ENCODE results near the gene PTPRD.

PTPRD gene

DNA sequence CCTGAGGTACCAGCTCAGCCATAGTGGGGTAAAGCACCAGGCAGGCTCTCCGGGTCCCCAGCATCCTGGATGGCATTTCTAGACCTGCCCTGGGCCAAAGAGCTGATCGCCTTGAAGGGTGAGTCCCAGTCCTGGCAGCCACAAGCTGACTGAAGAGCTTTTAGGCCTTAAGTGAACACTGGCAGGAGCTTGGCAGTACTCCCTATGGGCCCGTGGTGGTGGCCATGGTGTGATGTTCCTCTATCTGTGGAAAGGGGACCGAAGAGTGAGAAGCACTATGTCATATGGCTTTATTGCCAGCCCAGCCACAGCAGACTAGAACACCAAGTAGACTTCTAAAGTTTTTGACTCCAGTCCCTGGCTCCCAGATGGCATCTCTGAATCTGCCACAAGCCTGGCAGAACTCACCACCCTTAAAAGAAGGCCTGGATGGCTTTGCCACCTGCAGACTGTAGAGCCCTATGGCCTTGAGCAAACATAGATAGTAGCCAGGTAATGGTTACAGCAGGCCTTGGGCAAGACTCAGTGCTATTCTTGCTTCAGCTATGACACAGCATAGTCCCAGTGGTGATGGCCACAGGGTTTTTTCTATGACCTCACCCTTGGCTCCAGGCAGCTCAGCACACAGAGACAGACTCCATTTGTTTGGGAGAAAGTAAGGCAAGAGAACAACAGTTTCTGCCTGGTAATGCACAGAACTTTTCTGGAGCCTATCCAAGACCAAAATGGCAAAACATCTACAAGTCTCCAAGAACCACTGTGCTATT lies 2011.7 kb downstream of the PTPRD start:
- Histone ChIP-seq H3K27ac (ENCODE audit: low read length) (no peak overlapping the region), H3K9ac (ENCODE audit: low read length) (no peak overlapping the region), H3K9me3 (ENCODE audit: control insufficient read depth, low read depth, low read length) (no peaks in the 10 kb centered on the region), H3K36me3 (ENCODE audit: control insufficient read depth, low read depth, low read length) (no peaks in the 10 kb centered on the region), H3K27me3 (ENCODE audit: control insufficient read depth, insufficient read depth, low read length) (no peaks in the 10 kb centered on the region), H3K4me1 (ENCODE audit: control insufficient read depth, low read depth, low read length) (no peaks in the 10 kb centered on the region), H3K4me3 (ENCODE audit: low read length) (no peak overlapping the region)

DNA sequence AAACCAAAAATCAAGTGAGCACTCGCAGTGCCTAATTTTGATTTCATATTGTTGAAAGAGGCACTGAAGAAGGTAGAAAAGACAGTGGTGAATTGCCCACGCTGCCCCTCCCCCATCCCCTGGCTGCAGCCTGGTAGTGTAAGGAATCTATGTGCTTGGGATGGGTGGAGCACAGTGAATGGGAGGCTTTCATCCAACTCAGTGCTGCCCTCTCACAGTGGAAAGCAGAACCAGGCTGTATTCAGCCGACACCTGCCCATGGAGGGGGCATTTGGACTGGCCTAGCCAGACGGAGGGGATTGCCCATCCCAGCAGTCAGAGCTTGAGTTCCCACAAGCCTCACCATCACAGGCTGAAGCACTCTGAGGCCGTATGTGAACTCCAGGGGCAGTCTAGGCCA lies 2012.9 kb downstream of the PTPRD start:
- Histone ChIP-seq H3K27ac (ENCODE audit: low read length) (no peak overlapping the region), H3K27me3 (ENCODE audit: control insufficient read depth, insufficient read depth, low read length) (no peaks in the 10 kb centered on the region), H3K9me3 (ENCODE audit: control insufficient read depth, low read depth, low read length) (no peaks in the 10 kb centered on the region), H3K4me1 (ENCODE audit: control insufficient read depth, low read depth, low read length) (no peaks in the 10 kb centered on the region), H3K4me3 (ENCODE audit: low read length) (no peak overlapping the region), H3K9ac (ENCODE audit: low read length) (no peak overlapping the region), H3K36me3 (ENCODE audit: control insufficient read depth, low read depth, low read length) (no peaks in the 10 kb centered on the region)

DNA sequence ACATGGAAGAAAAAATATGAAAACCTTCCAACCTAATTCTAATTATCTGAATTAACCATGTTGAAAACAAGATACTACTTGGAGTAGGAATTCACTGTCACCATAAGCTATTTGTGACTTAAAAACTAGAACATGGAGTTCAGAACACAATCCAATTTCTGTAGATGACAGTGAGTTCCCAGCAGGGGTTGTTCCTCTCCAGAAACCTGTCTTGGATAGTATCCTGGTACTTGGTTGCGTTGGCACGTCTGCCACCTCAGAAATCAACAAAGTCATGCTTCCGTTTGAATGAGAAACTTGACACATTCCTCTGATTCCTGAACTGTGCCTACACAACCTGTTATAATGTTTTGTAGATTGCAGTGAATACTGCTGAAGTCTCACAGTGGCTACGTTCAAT lies 2023.3 kb downstream of the PTPRD start:
- Histone ChIP-seq H3K27me3 (ENCODE audit: control insufficient read depth, insufficient read depth, low read length) (no peaks in the 10 kb centered on the region), H3K4me3 (ENCODE audit: low read length) (no peak overlapping the region), H3K27ac (ENCODE audit: low read length) (no peak overlapping the region), H3K9ac (ENCODE audit: low read length) (no peak overlapping the region), H3K4me1 (ENCODE audit: control insufficient read depth, low read depth, low read length) (no peaks in the 10 kb centered on the region), H3K9me3 (ENCODE audit: control insufficient read depth, low read depth, low read length) (no peaks in the 10 kb centered on the region), H3K36me3 (ENCODE audit: control insufficient read depth, low read depth, low read length) (no peaks in the 10 kb centered on the region)

DNA sequence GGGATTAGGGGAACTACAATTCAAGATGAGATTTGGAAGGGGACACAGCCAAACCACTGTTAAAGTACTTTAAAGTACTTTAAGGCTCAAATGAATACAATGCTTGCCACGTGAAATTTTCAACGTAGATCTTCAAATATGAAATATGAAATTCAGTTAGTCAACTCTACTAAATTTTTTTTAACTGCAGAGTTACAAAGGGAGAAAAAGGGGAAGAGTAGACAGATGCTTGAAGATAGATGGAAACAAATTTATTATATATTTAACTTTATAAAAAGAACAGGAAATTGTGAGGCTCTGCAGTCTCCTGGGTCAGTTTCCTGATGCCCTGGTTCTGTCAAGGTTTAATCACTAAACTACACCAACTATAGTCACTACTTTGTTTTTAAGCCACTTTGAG lies 2027.8 kb downstream of the PTPRD start:
- H3K9ac ChIP-seq (ENCODE audit: low read length), result no peak overlapping the region
- H3K9me3 ChIP-seq (ENCODE audit: control insufficient read depth, low read depth, low read length), result peaks cover 4% of the 10 kb centered on the region
- no peak overlapping the region for H3K27ac ChIP-seq (ENCODE audit: low read length)
- no peaks in the 10 kb centered on the region for H3K4me1 ChIP-seq (ENCODE audit: control insufficient read depth, low read depth, low read length)
- H3K4me3 ChIP-seq (ENCODE audit: low read length), result no peak overlapping the region
- no peaks in the 10 kb centered on the region for H3K36me3 ChIP-seq (ENCODE audit: control insufficient read depth, low read depth, low read length)
- H3K27me3 ChIP-seq (ENCODE audit: control insufficient read depth, insufficient read depth, low read length), result no peaks in the 10 kb centered on the region

DNA sequence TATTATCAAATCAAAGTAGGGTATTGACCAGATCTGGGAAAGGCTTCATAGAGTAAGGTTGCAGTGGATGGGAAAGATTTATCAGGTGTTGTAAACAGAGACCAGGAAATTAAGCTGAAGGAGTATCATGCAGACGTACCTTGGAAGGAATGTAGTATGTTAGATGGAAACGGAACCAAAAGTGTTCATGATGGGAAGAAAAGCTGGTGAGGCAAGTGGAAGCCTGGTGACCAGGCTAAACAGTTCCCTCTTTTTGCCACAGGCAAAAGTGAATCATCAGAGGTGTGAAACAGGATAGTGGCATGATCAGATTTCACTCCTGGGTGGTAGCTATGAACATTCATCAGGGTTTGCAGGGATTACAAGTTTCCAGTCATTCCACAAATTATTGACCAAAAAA lies 2033.1 kb downstream of the PTPRD start:
- Histone ChIP-seq H3K9ac (ENCODE audit: low read length) (no peak overlapping the region), H3K36me3 (ENCODE audit: control insufficient read depth, low read depth, low read length) (no peaks in the 10 kb centered on the region), H3K4me1 (ENCODE audit: control insufficient read depth, low read depth, low read length) (no peaks in the 10 kb centered on the region), H3K27ac (ENCODE audit: low read length) (no peak overlapping the region), H3K9me3 (ENCODE audit: control insufficient read depth, low read depth, low read length) (peaks cover 4% of the 10 kb centered on the region), H3K4me3 (ENCODE audit: low read length) (no peak overlapping the region), H3K27me3 (ENCODE audit: control insufficient read depth, insufficient read depth, low read length) (no peaks in the 10 kb centered on the region)

DNA sequence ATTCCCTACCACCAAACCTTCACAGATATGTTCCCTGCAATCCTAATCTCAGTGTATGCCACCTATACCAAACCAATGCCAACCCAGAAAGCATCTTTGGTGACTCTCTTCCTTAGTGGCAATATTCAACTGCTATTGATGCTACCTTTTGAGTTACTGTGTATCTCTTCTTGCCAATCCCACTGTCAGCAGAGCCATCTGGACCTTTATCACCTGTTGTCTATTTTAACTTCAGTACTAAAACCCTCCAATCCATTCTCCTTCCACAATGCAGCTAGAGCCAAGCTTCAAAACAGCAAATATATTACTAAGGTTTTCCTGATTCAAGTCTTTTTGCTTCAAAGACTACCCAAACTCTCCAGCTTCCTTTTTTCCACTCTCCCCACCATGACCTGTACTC lies 2036.1 kb downstream of the PTPRD start:
- Histone ChIP-seq H3K27me3 (ENCODE audit: control insufficient read depth, insufficient read depth, low read length) (no peaks in the 10 kb centered on the region), H3K4me3 (ENCODE audit: low read length) (no peak overlapping the region), H3K27ac (ENCODE audit: low read length) (no peak overlapping the region), H3K9ac (ENCODE audit: low read length) (no peak overlapping the region), H3K36me3 (ENCODE audit: control insufficient read depth, low read depth, low read length) (no peaks in the 10 kb centered on the region), H3K4me1 (ENCODE audit: control insufficient read depth, low read depth, low read length) (no peaks in the 10 kb centered on the region), H3K9me3 (ENCODE audit: control insufficient read depth, low read depth, low read length) (no peaks in the 10 kb centered on the region)

DNA sequence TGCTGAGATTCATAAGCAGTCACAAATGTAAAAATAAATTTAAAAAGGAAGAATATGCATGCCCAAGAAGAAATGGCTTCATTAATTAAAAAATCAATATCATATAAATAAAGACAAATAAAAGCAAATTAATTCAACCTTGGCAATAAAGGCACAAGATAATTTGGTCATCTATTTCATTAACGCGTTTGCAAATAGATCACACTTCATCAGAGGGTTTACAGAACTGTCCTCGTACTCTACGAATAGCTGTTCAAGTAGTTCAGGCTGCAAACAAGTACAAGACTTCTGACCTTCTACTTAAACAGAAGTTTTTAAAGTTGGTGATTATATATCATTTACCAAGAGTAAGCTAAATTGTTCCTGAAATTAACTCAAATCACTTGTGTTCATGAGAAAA lies 2038.0 kb downstream of the PTPRD start:
- H3K27ac ChIP-seq (ENCODE audit: low read length), result no peak overlapping the region
- H3K4me3 ChIP-seq (ENCODE audit: low read length), result no peak overlapping the region
- H3K9ac ChIP-seq (ENCODE audit: low read length), result no peak overlapping the region
- H3K27me3 ChIP-seq (ENCODE audit: control insufficient read depth, insufficient read depth, low read length), result no peaks in the 10 kb centered on the region
- no peaks in the 10 kb centered on the region for H3K4me1 ChIP-seq (ENCODE audit: control insufficient read depth, low read depth, low read length)
- H3K9me3 ChIP-seq (ENCODE audit: control insufficient read depth, low read depth, low read length), result no peaks in the 10 kb centered on the region
- H3K36me3 ChIP-seq (ENCODE audit: control insufficient read depth, low read depth, low read length), result no peaks in the 10 kb centered on the region

DNA sequence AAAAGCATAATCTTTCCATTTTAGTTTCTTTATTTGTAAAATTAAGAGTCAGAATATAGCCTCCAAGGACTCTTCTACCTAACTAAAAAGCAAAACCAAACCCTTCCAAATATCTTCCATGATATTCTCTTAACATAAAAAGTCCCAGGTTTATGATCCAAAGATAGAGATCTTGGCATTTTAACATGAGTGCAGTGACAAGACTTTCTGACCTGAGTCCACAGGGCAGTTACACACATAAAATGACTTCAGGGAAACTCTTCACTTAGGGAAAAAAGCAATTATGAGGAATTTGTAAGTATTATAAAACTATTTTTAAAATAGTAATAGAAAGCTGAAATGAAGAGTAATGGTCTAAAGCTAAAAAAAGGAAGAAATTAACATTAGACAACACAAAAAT lies 2040.6 kb downstream of the PTPRD start:
- Histone ChIP-seq H3K4me1 (ENCODE audit: control insufficient read depth, low read depth, low read length) (no peaks in the 10 kb centered on the region), H3K9ac (ENCODE audit: low read length) (no peak overlapping the region), H3K27me3 (ENCODE audit: control insufficient read depth, insufficient read depth, low read length) (no peaks in the 10 kb centered on the region), H3K36me3 (ENCODE audit: control insufficient read depth, low read depth, low read length) (no peaks in the 10 kb centered on the region), H3K27ac (ENCODE audit: low read length) (no peak overlapping the region), H3K9me3 (ENCODE audit: control insufficient read depth, low read depth, low read length) (no peaks in the 10 kb centered on the region), H3K4me3 (ENCODE audit: low read length) (no peak overlapping the region)

DNA sequence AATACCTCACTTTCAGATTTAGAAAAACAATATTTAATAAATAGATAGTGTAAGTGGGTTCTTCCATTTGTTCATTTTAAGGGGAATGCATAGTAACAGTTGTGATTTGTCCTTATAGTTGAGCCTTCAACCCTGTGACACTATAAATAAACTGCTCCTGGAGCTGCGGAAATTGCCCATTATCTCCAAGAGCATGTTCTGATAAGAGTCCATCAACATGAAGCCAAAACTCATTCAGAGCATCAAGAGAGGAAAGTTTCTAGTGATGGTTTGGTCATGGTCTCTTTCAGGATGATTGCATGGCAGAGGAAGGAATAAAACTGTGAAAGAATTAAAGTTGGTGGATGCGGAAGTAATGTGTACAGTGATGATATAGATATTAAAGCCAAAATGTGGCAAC lies 2041.2 kb downstream of the PTPRD start:
- no peak overlapping the region for H3K9ac ChIP-seq (ENCODE audit: low read length)
- no peaks in the 10 kb centered on the region for H3K4me1 ChIP-seq (ENCODE audit: control insufficient read depth, low read depth, low read length)
- no peaks in the 10 kb centered on the region for H3K36me3 ChIP-seq (ENCODE audit: control insufficient read depth, low read depth, low read length)
- no peaks in the 10 kb centered on the region for H3K27me3 ChIP-seq (ENCODE audit: control insufficient read depth, insufficient read depth, low read length)
- no peaks in the 10 kb centered on the region for H3K9me3 ChIP-seq (ENCODE audit: control insufficient read depth, low read depth, low read length)
- no peak overlapping the region for H3K4me3 ChIP-seq (ENCODE audit: low read length)
- no peak overlapping the region for H3K27ac ChIP-seq (ENCODE audit: low read length)

DNA sequence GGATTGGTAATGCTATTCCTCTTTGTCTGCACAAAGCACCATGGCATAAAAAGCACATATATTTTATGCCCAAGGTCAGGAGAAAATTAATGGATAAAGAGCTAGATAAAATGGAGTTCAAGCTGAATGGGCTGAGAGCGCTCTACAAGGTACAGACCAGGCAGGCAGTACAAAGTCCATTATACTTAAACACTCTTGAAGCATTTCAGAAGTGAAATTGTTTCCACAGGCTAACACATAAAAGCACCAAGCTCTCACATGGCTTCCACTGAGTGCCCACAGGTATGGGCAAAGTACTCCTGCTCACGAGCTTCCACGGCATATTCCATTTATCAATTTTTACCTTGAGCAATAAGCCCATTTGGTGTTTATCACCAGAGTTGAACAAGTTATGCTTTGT lies 2042.0 kb downstream of the PTPRD start:
- no peaks in the 10 kb centered on the region for H3K36me3 ChIP-seq (ENCODE audit: control insufficient read depth, low read depth, low read length)
- no peak overlapping the region for H3K27ac ChIP-seq (ENCODE audit: low read length)
- no peaks in the 10 kb centered on the region for H3K9me3 ChIP-seq (ENCODE audit: control insufficient read depth, low read depth, low read length)
- H3K9ac ChIP-seq (ENCODE audit: low read length), result no peak overlapping the region
- no peaks in the 10 kb centered on the region for H3K4me1 ChIP-seq (ENCODE audit: control insufficient read depth, low read depth, low read length)
- H3K4me3 ChIP-seq (ENCODE audit: low read length), result no peak overlapping the region
- H3K27me3 ChIP-seq (ENCODE audit: control insufficient read depth, insufficient read depth, low read length), result no peaks in the 10 kb centered on the region

DNA sequence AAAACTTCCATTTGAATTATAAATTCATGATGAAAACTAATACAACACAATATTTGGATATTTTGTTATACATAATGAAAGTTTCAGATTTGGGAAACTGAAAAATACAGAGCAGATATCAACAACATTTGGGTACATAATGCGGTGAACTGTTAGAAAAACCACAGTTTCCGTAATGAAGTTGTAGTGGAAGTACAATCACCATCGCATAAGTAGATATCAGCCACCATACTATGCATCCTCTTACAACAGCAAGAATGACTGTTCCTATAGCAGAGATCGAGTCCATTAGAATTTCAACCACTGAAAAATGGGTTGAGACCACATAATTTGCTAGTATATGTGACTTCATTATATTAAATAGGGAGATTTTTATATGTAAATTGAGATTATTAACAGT lies 2043.0 kb downstream of the PTPRD start:
- Histone ChIP-seq H3K9ac (ENCODE audit: low read length) (no peak overlapping the region), H3K4me1 (ENCODE audit: control insufficient read depth, low read depth, low read length) (no peaks in the 10 kb centered on the region), H3K4me3 (ENCODE audit: low read length) (no peak overlapping the region), H3K27me3 (ENCODE audit: control insufficient read depth, insufficient read depth, low read length) (no peaks in the 10 kb centered on the region), H3K27ac (ENCODE audit: low read length) (no peak overlapping the region), H3K36me3 (ENCODE audit: control insufficient read depth, low read depth, low read length) (no peaks in the 10 kb centered on the region), H3K9me3 (ENCODE audit: control insufficient read depth, low read depth, low read length) (no peaks in the 10 kb centered on the region)

DNA sequence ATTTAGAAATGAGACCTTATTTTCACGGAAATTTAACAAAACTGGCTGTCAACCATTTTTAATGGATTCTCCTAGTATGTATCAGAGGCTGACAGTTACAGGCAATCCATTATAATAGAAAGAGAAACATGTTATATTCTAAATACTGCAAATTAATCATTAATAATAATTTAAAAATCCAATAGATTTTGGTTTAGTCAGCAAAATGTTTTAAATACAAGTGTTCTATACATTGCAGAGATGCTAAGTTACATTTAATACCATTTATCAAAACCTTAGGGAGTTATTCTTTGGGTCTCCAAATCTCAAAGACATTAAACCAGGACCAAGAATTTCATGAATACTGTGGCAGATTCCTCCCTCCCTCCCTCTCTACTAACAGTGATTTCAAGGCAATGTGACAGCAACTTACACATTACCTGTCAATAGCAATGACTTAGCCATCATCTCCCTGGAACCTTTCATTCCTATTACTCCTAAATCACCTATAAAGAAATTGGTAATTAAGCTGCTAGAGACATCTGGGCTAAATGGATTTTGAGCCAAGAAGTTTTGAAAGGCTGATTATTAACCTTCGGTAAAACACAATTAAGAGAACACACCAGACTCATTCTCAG lies 2044.7 kb downstream of the PTPRD start:
- no peaks in the 10 kb centered on the region for H3K27me3 ChIP-seq (ENCODE audit: control insufficient read depth, insufficient read depth, low read length)
- H3K4me3 ChIP-seq (ENCODE audit: low read length), result no peak overlapping the region
- no peak overlapping the region for H3K27ac ChIP-seq (ENCODE audit: low read length)
- H3K4me1 ChIP-seq (ENCODE audit: control insufficient read depth, low read depth, low read length), result no peaks in the 10 kb centered on the region
- H3K9ac ChIP-seq (ENCODE audit: low read length), result no peak overlapping the region
- H3K9me3 ChIP-seq (ENCODE audit: control insufficient read depth, low read depth, low read length), result no peaks in the 10 kb centered on the region
- H3K36me3 ChIP-seq (ENCODE audit: control insufficient read depth, low read depth, low read length), result no peaks in the 10 kb centered on the region
